T-cell (primary cell): Measurements from ENCODE around the gene ARMC6. TPM values are rescaled to one million over a fixed set of nuclear protein-coding genes. Genes with fewer than 3 reads are reported as not detected.

ENCODE experiments used
- ATAC-seq, 4 experiments: fragments of 200-7000 bp in 3 of 4; fragments of 150-1000 bp in 1 of 4; cut with Tn5 transposase; replicated peaks in 1 of 4; 1 replicate in 3 of 4; 2 replicates in 1 of 4; pipeline ENCODE4 v1.10.0; 2021; ENCODE audit warnings: moderate library complexity in 3 of 4, mild to moderate bottlenecking in 2 of 4, moderate number of reproducible peaks in 1 of 4
- CTCF ChIA-PET, 2 donors: fragments of 300-600 bp; sonication (Branson Sonifier 250); formaldehyde crosslinking; loops; one replicate each; lab custom pipeline; 2022; ENCODE audit warnings: antibody characterized with exemption in 2 of 2; lab: Charles Lee
- POLR2A ChIA-PET, 2 donors: fragments of 300-600 bp; sonication (Branson Sonifier 250); formaldehyde crosslinking; loops; one replicate each; lab custom pipeline; 2022; ENCODE audit warnings: antibody characterized with exemption in 2 of 2; lab: Charles Lee
- DNase-seq, 35 experiments: peaks; one replicate each; pipeline versions ENCODE4 v3.0.0 to v3.0.0-alpha.2; 2013 to 2023
- H3K27ac ChIP-seq: one replicate; pipeline ENCODE4 v1.5.1; 2013; ENCODE audit warnings: low read length
- H3K27me3 ChIP-seq, 2 experiments: replicated peaks in 1 of 2; 1 replicate in 1 of 2; 2 replicates in 1 of 2; pipeline versions ENCODE4 v1.6.1 to v1.7.0; 2013; ENCODE audit warnings: low read length in 1 of 2, mixed read lengths in 1 of 2; ENCODE audit not compliant: control insufficient read depth in 2 of 2, insufficient read depth in 2 of 2; ENCODE audit errors: extremely low read depth in 1 of 2
- H3K36me3 ChIP-seq, 2 donors: 1 replicate in 1 of 2; 2 replicates in 1 of 2; pipeline versions ENCODE4 v1.6.1 to v1.7.0; 2013; ENCODE audit warnings: low read length in 1 of 2; ENCODE audit not compliant: control insufficient read depth in 2 of 2, insufficient read depth in 1 of 2; ENCODE audit errors: extremely low read depth in 1 of 2
- H3K4me1 ChIP-seq, 2 experiments: 1 replicate in 1 of 2; 2 replicates in 1 of 2; pipeline versions ENCODE4 v1.6.1 to v1.7.0; 2013; ENCODE audit warnings: low read length in 2 of 2, mixed read lengths in 1 of 2; ENCODE audit not compliant: insufficient read depth in 2 of 2, control insufficient read depth in 1 of 2; ENCODE audit errors: extremely low read depth in 1 of 2
- H3K4me3 ChIP-seq, 2 donors: 1 replicate in 1 of 2; 2 replicates in 1 of 2; pipeline versions ENCODE4 v1.5.1 to v1.7.0; 2013; ENCODE audit warnings: mild to moderate bottlenecking in 2 of 2, low read length in 1 of 2, moderate library complexity in 1 of 2; ENCODE audit not compliant: control insufficient read depth in 1 of 2; ENCODE audit errors: extremely low read depth in 1 of 2
- H3K9me3 ChIP-seq: 2 replicates; pipeline ENCODE4 v1.7.0; 2013
- H3K27ac Mint-ChIP-seq, 2 donors: one replicate each; pipeline ENCODE4 v1.8.0; 2020 to 2021; ENCODE audit warnings: mild to moderate bottlenecking in 2 of 2, mixed read lengths in 2 of 2
- H3K27me3 Mint-ChIP-seq, 2 donors: one replicate each; pipeline ENCODE4 v1.8.0; 2021 to 2022; ENCODE audit warnings: mixed read lengths in 2 of 2
- H3K36me3 Mint-ChIP-seq: one replicate; pipeline ENCODE4 v1.8.0; 2021; ENCODE audit warnings: mixed read lengths
- H3K4me1 Mint-ChIP-seq, 3 donors: one replicate each; pipeline ENCODE4 v1.8.0; 2020 to 2022; ENCODE audit warnings: mixed read lengths in 3 of 3, mild to moderate bottlenecking in 1 of 3
- H3K4me3 Mint-ChIP-seq, 3 donors: one replicate each; pipeline ENCODE4 v1.8.0; 2020 to 2022; ENCODE audit warnings: mild to moderate bottlenecking in 3 of 3, mixed read lengths in 3 of 3, moderate library complexity in 3 of 3
- H3K9me3 Mint-ChIP-seq, 3 donors: one replicate each; pipeline ENCODE4 v1.8.0; 2020 to 2022; ENCODE audit warnings: mixed read lengths in 3 of 3
- WGBS: methylation state at CpG from one replicate; pipeline ENCODE4 v1.1.5; 2013; ENCODE audit warnings: missing lambda C conversion rate; ENCODE audit not compliant: insufficient coverage; 5-methylcytosine and 5-hydroxymethylcytosine counted together
- total RNA-seq, 35 experiments: library from RNA in 6 of 35; stranded (reverse) in 6 of 35; fragments of 120-200 nt in 1 of 35; gene quantifications; one replicate each; pipeline versions ENCODE4 v1.2.1 to v1.2.4 and lab custom pipeline; 2013 to 2026

The ARMC6 gene
- total RNA-seq, 5 donors from 2014 or later (not counting 1 experiment from before 2014, with no cell fraction given), result 12.8 to 22.7 (median 18.7) TPM

DNA sequence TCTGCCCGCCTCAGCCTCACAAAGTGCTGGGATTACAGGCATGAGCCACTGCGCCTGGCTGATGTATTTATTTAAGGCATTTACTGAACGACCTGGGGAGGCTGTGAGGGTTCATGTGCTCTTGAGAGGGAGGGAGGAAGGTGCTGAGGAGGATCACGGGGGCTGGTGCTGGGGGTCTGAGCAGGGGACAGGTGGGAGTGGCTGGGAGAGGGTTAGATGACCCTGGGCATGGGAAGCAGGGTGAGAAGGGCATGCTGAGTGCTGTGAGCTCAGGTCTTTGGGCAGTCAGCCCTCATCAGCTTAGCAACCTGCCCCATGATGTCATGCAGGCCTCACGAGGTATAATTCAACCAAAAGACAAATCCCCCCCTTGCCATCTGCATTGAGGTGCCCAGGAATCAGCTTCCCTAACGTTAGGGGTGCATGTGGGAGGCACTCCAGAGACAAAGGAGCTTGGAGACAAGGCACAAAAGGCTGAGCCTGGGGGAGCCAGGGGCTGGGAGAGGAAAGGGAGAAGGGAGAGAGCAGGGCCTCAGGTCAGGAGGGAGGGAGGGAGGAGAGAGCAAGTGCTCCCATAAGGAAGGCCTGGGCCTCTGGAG is 36.5 kb upstream of the ARMC6 start:
- H3K9me3 ChIP-seq, result no peaks in the 10 kb centered on the region
- no peak overlapping the region for H3K4me3 Mint-ChIP-seq
- peaks cover 41% of the 10 kb centered on the region for H3K36me3 Mint-ChIP-seq
- ChIA-PET POLR2A (no interaction called here), CTCF (no interaction called here)
- no peak overlapping the region for H3K27ac ChIP-seq
- no peaks in the 10 kb centered on the region for H3K27me3 ChIP-seq
- H3K4me1 Mint-ChIP-seq, result peaks cover 22 to 27% (median 25%) of the 10 kb centered on the region in 3 donors
- H3K4me1 ChIP-seq, result peaks cover 0 to 19% of the 10 kb centered on the region in 2 experiments
- WGBS, result 98% methylated on average over 5 of the region's 6 CpGs
- H3K36me3 ChIP-seq, result peaks cover 11 to 57% of the 10 kb centered on the region in 2 donors
- no peak for DNase-seq
- no peaks in the 10 kb centered on the region for H3K27me3 Mint-ChIP-seq
- no peak overlapping the region for H3K27ac Mint-ChIP-seq
- H3K4me3 ChIP-seq, result no peak overlapping the region
- H3K9me3 Mint-ChIP-seq, result no peaks in the 10 kb centered on the region
- ATAC-seq, result no peak

DNA sequence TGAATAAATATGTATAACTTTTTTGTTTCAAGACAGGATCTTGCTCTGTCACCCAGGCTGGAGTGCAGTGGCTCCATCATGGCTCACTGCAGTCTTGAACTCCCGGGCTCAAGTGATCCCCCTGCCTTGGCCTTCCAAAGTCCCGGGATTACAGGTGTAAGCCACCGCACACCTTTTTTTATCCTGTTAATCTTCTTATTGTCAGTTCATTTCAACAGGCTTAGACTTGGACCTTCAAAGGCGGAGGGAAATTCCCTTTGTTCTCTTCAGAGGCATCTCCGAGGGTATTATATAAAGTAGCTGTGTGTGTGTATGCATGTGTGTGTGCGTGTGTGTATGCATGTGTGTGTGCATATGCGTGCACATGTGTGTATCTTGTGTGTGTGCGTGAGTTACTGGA is 35.1 kb upstream of the ARMC6 start:
- DNase-seq, result no peak
- CTCF ChIA-PET, result interaction anchor here in 1 of 2 donors (0.5 kb wide), 1 partner anchor 192 kb away, joined by 11 read pairs; no protein-coding TSS in a partner anchor
- 90% methylated on average over 7 of the region's 8 CpGs for WGBS
- Mint-ChIP-seq H3K27me3 (no peaks in the 10 kb centered on the region), H3K4me3 (peak overlapping the region in 1 of 3 donors; percentile 15), H3K9me3 (no peaks in the 10 kb centered on the region), H3K4me1 (peaks cover 22 to 27% (median 25%) of the 10 kb centered on the region in 3 donors), H3K27ac (no peak overlapping the region), H3K36me3 (peaks cover 38% of the 10 kb centered on the region)
- Histone ChIP-seq H3K27me3 (no peaks in the 10 kb centered on the region), H3K4me3 (no peak overlapping the region), H3K9me3 (no peaks in the 10 kb centered on the region), H3K27ac (no peak overlapping the region), H3K36me3 (peaks cover 5 to 54% of the 10 kb centered on the region in 2 donors), H3K4me1 (peaks cover 0 to 19% of the 10 kb centered on the region in 2 experiments)
- POLR2A ChIA-PET, result no interaction called here
- no peak for ATAC-seq

DNA sequence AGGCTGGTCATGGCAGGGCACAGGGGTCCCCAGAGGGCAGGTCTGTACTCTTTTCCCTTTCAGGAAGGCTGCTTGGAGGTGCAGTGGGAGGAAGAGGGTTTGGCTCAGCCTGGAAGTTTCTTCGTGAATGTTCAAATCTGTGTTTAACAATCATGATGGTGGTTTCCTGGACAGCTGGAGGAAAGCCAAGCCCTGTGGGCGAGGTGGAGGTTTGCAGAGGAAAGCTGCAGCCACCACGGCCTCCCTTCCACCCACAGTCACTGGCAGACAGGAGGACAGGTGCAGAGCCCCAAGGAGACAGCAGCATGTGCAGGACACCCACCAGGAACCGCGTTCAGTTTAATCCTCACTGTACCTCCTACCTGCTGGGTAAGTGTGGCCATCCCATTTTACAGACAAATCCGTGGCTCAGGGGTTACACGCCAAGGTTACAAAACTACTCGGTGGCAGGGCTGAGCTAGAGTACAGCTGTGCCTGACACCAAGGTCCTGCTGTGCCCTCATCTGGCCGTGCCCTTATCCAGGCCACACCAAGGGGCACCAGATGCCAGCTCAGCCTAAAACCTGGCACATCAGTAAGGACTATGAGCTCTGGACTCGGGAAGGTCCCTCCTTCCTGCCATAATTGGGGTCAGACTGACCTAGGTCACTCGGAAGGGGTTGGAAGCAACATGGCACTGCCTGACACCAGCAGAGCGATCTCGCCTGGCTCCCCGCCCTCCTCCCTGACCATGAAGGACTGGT is 34.2 kb upstream of the ARMC6 start:
- ATAC-seq (peak in 2 of 4 experiments; percentile 20 to 23), DNase-seq (no peak)
- CTCF ChIA-PET, result interaction anchor here in 1 of 2 donors (0.5 kb wide), 1 partner anchor 193 kb away, joined by 11 read pairs; no protein-coding TSS in a partner anchor
- H3K27me3 Mint-ChIP-seq, result no peaks in the 10 kb centered on the region
- 68% methylated on average over 11 of the region's 14 CpGs for WGBS
- POLR2A ChIA-PET, result no interaction called here
- peaks cover 22 to 27% (median 25%) of the 10 kb centered on the region in 3 donors for H3K4me1 Mint-ChIP-seq
- H3K9me3 ChIP-seq, result no peaks in the 10 kb centered on the region
- peaks cover 0 to 19% of the 10 kb centered on the region in 2 experiments for H3K4me1 ChIP-seq
- H3K36me3 Mint-ChIP-seq, result peaks cover 34% of the 10 kb centered on the region
- H3K27ac Mint-ChIP-seq, result peak overlapping the region; percentile 52 to 55
- no peak overlapping the region for H3K4me3 ChIP-seq
- no peak overlapping the region for H3K27ac ChIP-seq
- H3K4me3 Mint-ChIP-seq, result peak overlapping the region in 1 of 3 donors; percentile 15
- H3K27me3 ChIP-seq, result no peaks in the 10 kb centered on the region
- no peaks in the 10 kb centered on the region for H3K9me3 Mint-ChIP-seq
- peaks cover 8 to 54% of the 10 kb centered on the region in 2 donors for H3K36me3 ChIP-seq

DNA sequence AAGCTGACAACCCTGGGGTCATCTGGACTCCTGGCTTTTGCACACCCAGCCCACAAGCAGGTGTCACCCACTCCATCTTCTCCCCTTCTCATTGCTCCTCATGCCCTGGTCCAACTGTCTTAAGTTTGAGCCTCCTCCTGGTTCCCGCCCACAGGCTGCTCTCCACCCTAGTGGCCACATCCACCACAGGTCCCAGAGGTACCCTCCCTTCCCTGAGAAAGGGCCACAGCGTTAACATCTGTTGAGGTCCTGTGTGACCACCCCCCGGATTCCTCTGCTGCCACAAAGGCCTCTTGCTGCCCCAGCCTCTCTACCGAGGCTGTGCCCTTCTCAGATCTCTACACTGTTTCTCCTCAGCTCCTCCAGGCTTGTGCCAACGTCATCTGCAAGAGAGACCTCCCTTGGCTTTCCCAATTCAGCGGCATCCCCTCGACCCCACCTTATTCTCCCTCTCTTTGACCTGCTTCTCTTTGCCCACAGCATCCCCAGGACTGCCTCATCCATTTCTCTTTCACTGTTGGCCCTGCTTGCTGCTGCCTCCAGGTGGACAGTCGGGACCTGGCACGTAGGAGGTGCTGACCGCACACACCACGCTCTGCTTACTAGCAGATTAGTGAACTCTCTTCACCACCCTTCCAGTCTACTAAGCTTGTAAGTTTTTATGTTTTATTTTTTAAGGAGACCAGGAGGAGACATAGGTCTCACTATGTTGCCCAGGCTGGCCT is 33.3 kb upstream of the ARMC6 start:
- Mint-ChIP-seq H3K27me3 (no peaks in the 10 kb centered on the region), H3K36me3 (peaks cover 37% of the 10 kb centered on the region), H3K4me3 (peak overlapping the region in 1 of 3 donors; percentile 10), H3K4me1 (peaks cover 22 to 27% (median 25%) of the 10 kb centered on the region in 3 donors), H3K9me3 (no peaks in the 10 kb centered on the region), H3K27ac (peak overlapping the region in 1 of 2 donors; percentile 59)
- POLR2A ChIA-PET, result interaction anchor here in 1 of 2 donors (0.5 kb wide), 1 partner anchor 426 kb away, joined by 5 read pairs; no protein-coding TSS in a partner anchor
- no peak overlapping the region for H3K27ac ChIP-seq
- no peaks in the 10 kb centered on the region for H3K9me3 ChIP-seq
- CTCF ChIA-PET, result no interaction called here
- no peaks in the 10 kb centered on the region for H3K27me3 ChIP-seq
- peaks cover 0 to 19% of the 10 kb centered on the region in 2 experiments for H3K4me1 ChIP-seq
- H3K36me3 ChIP-seq, result peaks cover 8 to 54% of the 10 kb centered on the region in 2 donors
- WGBS, result 88% methylated on average over 7 of the region's 11 CpGs
- ATAC-seq (no peak), DNase-seq (no peak)
- no peak overlapping the region for H3K4me3 ChIP-seq

DNA sequence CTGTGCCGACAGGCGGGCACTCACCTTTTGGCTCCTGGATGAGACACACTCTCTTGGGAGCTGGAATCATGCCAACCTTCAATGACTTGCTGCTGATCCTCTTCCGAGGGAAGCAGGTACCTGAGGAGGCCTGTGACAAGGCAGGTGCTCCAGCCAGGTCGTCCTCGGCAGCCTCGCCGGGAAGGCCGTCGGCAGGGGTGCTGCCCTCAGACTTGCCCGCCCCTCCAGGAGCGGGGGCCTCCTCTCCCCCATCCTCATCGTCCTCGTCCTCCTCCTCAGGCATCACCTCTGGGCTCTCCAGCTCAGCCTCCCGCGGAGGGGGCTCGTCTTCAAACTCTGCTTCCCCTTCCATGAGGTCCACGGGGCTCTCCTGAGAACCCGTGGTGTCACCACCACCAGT is 29.3 kb upstream of the ARMC6 start:
- Histone ChIP-seq H3K4me3 (no peak overlapping the region), H3K27me3 (no peaks in the 10 kb centered on the region), H3K4me1 (peaks cover 0 to 12% of the 10 kb centered on the region in 2 experiments), H3K9me3 (no peaks in the 10 kb centered on the region), H3K27ac (no peak overlapping the region), H3K36me3 (peaks cover 3 to 70% of the 10 kb centered on the region in 2 donors)
- Mint-ChIP-seq H3K4me1 (peaks cover 14 to 16% (median 16%) of the 10 kb centered on the region in 3 donors), H3K9me3 (no peaks in the 10 kb centered on the region), H3K27ac (no peak overlapping the region), H3K27me3 (no peaks in the 10 kb centered on the region), H3K4me3 (no peak overlapping the region), H3K36me3 (peaks cover 55% of the 10 kb centered on the region)
- POLR2A ChIA-PET, result no interaction called here
- WGBS, result 98% methylated on average over 10 of the region's 18 CpGs
- CTCF ChIA-PET, result no interaction called here
- ATAC-seq (no peak), DNase-seq (no peak)

DNA sequence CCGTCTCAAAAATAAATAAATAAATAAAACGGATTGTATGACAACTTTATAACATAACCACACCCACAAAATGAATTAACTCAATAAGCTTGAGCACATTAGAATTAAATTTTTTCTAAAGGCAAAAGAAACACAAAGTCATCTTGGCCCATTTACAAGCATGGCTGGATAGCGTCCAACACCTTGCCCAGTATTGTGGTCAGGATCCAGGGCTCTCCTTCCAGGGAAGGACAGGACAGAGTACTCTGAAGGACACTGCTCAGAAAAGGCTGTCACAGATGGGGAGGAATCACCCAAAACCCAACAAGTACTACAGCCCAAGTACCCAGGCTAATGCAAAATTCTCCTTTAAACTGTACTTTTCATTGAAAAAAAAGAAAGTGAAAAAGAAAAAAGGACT is 27.2 kb upstream of the ARMC6 start:
- no peaks in the 10 kb centered on the region for H3K27me3 Mint-ChIP-seq
- peaks cover 0 to 10% of the 10 kb centered on the region in 2 experiments for H3K4me1 ChIP-seq
- peaks cover 15 to 80% of the 10 kb centered on the region in 2 donors for H3K36me3 ChIP-seq
- H3K4me3 ChIP-seq, result no peak overlapping the region
- 100% methylated on average over 1 of the region's 3 CpGs for WGBS
- peaks cover 63% of the 10 kb centered on the region for H3K36me3 Mint-ChIP-seq
- H3K4me3 Mint-ChIP-seq, result no peak overlapping the region
- H3K4me1 Mint-ChIP-seq, result peaks cover 0 to 4% (median 0%) of the 10 kb centered on the region in 3 donors
- no peak for DNase-seq
- H3K27ac Mint-ChIP-seq, result no peak overlapping the region
- ChIA-PET CTCF (no interaction called here), POLR2A (no interaction called here)
- H3K27ac ChIP-seq, result no peak overlapping the region
- no peaks in the 10 kb centered on the region for H3K27me3 ChIP-seq
- no peak for ATAC-seq
- no peaks in the 10 kb centered on the region for H3K9me3 Mint-ChIP-seq
- no peaks in the 10 kb centered on the region for H3K9me3 ChIP-seq
